Activated CD4-positive, alpha-beta T cell treated with anti-CD3 and anti-CD28 coated beads for 4 hours (primary cell): ENCODE data around the gene MKRN1.
"Not testable (repeated sequence)": the region's sequence is repeated elsewhere in the genome, so short reads cannot be mapped to it uniquely, and the experiment has no call there.

Experiments
- DNase-seq, 2 donors: peaks; one replicate each; pipeline ENCODE4 v3.0.0-alpha.2; 2020

Gene MKRN1

DNA sequence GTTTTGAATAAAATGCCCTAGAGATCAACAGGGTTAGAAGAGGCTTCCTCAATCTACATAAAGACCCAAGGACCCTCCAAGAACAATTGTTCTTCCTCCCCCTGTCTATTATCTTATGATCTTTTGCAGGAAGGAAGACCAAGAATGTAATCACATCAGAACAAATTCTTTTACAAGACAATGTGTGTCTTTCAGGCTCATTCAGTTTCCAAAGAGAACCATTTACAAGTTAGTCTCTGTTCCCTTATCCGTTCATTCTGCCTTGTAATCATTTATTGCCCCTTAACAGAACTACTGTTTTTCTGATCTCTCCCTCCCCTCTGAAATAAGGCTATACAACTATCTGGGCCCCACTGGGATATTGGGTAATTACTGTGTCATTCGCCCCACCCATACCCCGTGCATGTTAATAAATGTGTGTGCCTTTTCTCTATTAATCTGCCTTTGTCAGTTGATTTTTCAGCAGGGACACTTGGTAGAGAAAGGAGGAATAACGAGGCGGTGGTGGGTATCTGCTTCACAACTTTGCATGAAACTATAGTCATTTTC lies 5.7 kb upstream of the MKRN1 start:
- DNase-seq, result no peak

DNA sequence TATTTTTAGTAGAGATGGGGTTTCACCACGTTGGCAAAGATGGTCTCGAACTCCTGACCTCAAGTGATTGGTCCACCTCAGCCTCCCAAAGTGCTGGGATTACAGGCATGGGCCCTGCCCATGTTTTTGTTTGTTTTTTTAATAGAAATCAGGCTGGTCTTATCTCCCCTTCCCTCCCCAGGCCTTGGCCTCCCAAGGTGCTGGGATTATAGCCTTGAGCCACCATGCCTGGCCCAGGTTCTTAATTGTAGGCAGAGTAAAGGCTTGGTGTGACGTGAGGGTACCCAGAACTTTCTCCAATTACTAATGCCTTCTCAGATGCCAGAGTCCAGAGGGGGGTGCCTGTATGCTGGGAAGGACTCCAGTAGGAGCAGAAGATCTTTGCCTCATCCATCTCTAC lies 5.2 kb upstream of the MKRN1 start:
- DNase-seq, result no peak

DNA sequence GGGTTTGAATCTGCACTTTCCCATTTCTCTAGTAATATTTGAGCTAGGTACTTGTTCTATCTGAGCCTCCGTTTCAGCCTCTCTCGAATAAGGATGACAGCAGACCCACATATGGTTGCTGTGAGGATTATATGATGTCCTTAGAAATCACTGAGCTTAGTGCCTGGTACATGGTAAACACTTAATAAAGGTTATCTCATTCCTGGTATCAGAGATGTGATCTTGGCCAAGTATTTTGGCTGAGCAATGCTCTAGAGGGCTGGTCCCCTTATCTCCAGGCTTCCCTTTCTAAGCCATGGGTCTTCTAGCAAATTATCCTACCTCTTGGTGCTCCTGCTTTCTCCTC lies 407 bp upstream of the MKRN1 start:
- DNase-seq, result no peak

- DNase-seq, result peak; percentile 14 to 46
Observed at GRCh38 chr7:140478246-140479061, 851 bp downstream of the MKRN1 start.

DNA sequence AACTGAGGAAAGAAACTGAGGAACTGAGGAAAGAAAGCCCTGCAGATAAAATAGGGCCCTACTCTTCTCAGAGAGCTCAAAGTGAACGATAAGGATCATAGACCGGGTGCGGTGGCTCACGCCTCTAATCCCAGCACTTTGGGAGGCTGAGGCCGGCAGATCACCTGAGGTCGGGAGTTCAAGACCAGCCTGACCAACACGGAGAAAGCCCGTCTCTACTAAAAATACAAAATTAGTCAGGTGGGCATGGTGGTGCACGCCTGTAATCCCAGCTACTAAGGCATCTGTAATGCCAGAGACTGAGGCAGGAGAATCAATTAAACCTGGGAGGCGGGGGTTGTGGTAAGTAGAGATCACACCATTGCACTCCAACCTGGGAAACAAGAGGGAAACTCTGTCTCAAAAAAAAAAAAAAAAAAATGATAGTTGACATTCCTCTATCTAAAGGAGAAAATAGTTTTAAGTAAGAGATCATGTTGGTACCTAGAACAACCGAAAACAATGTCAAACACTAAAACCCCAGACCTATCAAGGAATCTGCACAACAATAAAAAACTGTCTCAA lies 2.5 kb downstream of the MKRN1 start:
- no peak for DNase-seq

- DNase-seq, result peak; percentile 43 to 60
Observed at GRCh38 chr7:140475747-140476333, 3.5 kb downstream of the MKRN1 start.

DNA sequence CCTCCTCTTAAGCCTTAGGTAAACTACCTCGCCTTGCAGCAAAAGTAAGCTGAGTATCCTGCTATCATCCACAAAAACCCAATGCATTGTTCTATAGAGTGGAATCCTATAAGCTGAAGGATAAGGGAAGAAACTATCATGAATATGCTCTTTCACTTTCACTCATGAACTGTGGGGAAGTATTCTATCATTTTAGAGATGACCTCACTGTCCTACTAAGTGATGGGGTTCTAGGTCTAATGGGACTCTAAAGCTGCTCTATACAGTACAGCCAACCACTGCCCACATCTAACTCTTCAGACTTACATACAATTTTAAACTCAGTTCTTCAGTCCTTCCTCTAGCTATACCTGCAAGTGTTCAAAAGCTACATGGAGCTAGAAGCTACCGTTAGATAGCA lies 16.2 kb downstream of the MKRN1 start:
- DNase-seq, result no peak

DNA sequence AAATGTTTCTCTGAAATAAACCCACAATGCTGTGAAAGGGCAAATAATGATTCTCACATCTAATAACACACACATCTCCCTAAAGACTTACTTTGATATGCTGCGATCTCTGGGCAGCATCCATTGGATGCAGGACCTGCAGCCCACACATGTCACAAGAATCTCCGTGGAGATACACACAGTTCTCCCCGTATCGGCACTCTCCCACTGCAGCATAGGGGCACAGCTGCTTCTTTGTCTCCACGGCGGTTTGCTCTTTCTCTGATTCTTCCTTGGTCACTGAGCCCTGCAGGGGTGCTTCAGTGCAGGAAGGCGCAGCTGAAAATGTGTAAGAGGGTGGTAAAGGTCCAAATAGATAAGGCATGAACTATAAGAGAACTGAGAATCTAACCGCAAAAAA lies 20.4 kb downstream of the MKRN1 start:
- DNase-seq, result no peak

DNA sequence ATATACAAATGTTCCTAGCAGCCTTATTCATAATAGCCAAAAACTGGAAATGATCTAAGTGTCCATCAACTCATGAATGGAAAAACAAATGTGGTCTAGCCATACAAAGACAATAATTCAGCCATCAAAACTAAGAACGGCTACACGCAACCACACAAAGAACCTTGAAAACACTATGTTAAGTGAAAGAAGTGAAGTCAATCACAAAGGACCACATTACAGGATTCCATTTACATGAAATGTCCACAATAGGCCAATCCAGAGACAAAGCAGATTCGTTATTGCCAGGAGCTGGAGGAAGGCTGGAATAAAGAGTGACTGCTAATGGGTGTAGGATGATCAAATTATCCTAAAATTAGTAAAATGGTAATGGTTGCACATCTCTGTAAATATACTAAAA lies 21.1 kb downstream of the MKRN1 start:
- no peak for DNase-seq

- DNase-seq, result no peak
Observed at GRCh38 chr7:140456551-140457051, 22.7 kb downstream of the MKRN1 start.

GRCh38 chr7:140455743-140456142 lies 23.6 kb downstream of the MKRN1 start:
- DNase-seq, result no peak

DNA sequence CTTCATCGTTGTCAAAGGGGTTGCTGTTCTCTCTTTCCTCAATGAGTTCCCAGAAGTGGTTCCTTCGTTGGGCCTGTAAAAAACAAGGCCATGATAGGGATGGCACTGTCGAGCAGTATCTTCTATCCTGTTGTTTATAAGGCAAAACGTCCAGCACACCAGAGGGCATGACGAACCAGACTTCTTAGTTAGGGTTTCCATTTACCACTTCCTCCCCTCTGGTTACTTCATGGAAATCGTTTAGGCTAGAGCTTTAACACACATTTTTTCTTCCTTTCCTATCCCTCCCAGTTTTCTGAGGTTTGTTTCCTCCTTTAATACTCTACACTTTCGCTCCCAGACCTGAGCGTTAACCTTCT lies 24.7 kb downstream of the MKRN1 start:
- DNase-seq, result no peak

- not testable (repeated sequence) for DNase-seq
Observed at GRCh38 chr7:140453785-140454656, 25.3 kb downstream of the MKRN1 start.

DNA sequence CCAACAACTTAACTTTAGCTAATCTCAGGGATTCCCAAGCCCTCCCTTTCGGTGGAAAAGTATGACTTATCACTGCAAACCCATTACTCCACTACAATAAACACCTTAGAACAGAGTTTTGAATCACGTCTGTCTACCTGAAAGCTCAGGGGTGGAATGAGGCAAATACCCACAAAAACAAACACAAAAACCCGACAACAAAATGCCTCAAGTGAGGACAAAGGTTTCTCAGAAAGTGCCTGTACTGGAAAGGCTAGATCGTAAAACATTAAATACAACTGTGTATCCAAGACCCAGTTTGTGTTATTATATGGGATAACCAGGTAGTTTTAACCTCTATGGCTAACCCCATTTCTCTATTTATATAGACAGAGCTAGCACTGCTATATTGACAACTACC lies 26.0 kb downstream of the MKRN1 start:
- no peak for DNase-seq

GRCh38 chr7:140451716-140452115 lies 27.6 kb downstream of the MKRN1 start:
- no peak for DNase-seq

DNA sequence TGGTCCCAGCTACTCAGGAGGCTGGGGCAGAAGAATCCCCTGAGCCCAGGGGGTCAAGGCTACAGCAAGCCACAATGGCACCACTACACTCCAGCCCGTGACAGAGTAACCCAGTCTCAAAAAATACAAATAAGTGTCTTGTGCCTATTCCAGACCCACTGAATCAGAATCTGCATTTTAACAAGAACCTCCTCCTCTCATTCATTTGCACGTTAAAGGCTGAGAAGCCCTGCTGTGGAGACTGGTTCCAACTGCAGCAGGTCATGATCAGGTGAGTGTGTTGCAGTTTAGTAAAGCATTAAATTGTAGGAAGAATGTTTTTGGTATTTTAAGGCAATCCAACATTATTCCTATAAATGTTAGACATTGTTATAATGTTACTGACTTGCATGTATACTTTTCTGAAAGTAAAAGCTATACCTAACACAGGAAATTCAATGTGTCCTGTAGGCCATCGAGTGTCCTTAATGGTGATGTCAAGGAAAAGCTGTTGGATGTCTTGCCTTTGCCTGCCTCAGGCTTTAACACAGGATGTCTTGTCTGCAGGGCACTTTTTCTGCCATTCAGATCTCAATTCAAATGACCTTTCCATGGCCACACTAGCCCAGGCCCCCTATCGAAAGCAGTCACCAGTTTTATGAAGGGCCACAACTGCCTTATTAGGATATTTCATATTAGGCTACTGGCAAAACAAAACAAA lies 30.4 kb downstream of the MKRN1 start:
- DNase-seq, result no peak

DNA sequence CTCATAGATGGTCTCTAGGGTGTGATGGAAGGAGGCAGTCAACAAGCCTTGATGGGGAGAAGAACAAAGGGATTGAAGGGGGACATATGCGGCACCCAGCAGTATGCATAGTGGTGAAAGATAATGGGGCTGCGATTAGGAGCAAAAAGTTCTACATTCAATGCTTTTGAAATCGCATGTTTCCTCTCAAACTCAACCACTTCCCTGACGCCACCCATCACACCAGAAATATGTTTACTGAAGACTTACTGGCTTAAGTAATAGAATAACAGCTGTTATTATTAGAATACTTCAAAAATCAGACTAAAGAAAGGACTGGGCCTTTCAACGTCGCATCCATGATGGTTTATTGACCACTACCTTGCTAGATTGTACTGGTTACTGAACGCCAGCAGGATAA lies 31.5 kb downstream of the MKRN1 start:
- DNase-seq, result no peak

GRCh38 chr7:140446467-140446866 lies 32.8 kb downstream of the MKRN1 start:
- DNase-seq, result no peak

DNA sequence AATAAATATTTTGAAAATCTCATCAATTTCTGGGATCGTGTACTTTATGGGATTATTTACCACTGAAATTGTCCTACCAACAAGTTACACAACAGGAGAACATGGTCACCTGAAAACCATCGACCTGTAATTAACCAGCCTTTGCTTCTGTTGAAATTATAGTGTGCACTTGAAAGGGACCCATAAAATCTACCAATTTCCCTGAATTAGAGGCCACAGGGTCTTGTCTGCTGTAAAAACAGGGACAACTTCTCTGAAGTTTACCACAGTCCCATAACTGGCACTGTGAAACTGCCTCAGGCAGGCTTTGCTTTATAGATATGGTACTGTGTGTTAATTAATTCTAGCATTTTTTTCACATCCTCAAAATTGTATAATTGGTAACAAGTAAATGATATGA lies 37.8 kb downstream of the MKRN1 start:
- no peak for DNase-seq

- DNase-seq, result no peak
Observed at GRCh38 chr7:140440593-140440992, 38.7 kb downstream of the MKRN1 start.

DNA sequence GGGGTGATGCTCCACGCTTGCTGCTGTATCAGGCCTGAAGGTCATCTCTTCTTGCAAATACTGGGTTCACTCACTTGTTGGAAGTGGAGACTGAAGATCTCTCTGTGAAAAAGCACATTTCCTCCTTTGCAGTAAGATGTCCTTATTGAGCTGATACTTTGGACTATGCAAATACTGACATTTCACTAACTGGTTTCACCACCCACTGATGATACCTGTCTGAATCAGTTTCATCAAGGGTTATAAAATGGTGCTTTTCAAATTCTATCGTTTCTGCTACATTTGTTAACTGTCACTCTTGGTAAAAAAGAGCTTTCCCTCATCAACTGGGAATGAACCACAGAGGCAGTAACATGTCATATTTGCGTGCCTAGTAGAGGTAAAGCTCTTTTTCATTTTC lies 39.9 kb downstream of the MKRN1 start:
- no peak for DNase-seq

DNA sequence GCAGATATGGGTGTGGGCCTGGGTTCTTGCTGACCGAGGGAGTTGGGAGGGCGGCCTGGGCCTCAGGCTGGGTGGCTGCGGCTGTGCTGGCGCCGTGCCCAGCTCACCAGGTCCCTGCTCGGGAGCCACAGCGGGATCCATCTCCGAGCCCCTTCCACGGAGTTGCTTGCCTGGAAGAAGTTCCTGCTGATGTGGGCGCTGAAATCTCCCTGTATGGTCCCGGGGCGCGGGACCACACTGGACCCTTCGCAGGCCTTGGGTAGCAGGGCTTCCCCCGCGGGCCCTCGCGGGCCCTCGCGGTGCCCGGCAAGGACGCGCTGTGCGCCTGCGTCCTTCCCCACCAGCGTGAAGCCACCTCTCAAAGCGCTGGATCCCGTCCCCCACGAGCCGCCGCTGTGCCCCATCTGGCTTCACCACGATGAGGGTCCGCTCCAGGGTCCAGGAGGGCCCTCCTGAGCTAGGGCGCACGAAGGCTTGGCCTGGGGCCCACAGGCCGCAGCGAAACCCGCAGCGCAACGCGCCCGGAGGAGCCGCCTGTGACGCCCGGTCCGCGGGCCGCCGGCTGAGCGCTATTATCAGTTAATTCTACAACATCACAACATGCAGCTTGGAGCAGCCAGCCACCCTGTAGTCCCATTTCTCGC lies 43.9 kb downstream of the MKRN1 start:
- DNase-seq, result no peak
